ENCODE data around the gene ASXL2.

Gene ASXL2

GRCh38 chr2:25799301-25799700 is 79.0 kb downstream of the ASXL2 start:
- no peak for DNase-seq (ENCODE audit: low read depth in 2 of 2)

GRCh38 chr2:25797620-25798488 is 80.4 kb downstream of the ASXL2 start:
- no peak for DNase-seq (ENCODE audit: low read depth in 2 of 2)

GRCh38 chr2:25794544-25795276 is 83.6 kb downstream of the ASXL2 start:
- no peak for DNase-seq (ENCODE audit: low read depth in 2 of 2)

- no peak for DNase-seq (ENCODE audit: low read depth in 2 of 2)
These were observed 88.1 kb downstream of the ASXL2 start for GRCh38 chr2:25790074-25790790.

- no peak for DNase-seq (ENCODE audit: low read depth in 2 of 2)
These were observed 89.8 kb downstream of the ASXL2 start for GRCh38 chr2:25788457-25788856.

GRCh38 chr2:25787020-25787419 is 91.3 kb downstream of the ASXL2 start:
- DNase-seq (ENCODE audit: low read depth in 2 of 2): no peak

GRCh38 chr2:25784404-25784803 is 93.9 kb downstream of the ASXL2 start:
- no peak for DNase-seq (ENCODE audit: low read depth in 2 of 2)

- DNase-seq (ENCODE audit: low read depth in 2 of 2): no peak
These were observed 101.2 kb downstream of the ASXL2 start for GRCh38 chr2:25777077-25777476.

GRCh38 chr2:25772078-25772477 is 106.2 kb downstream of the ASXL2 start:
- no peak for DNase-seq (ENCODE audit: low read depth in 2 of 2)

GRCh38 chr2:25763575-25763974 is 114.7 kb downstream of the ASXL2 start:
- DNase-seq (ENCODE audit: low read depth in 2 of 2): no peak

- DNase-seq (ENCODE audit: low read depth in 2 of 2): no peak
These were observed 118.0 kb downstream of the ASXL2 start for GRCh38 chr2:25760297-25760696.

GRCh38 chr2:25758348-25758747 is 119.9 kb downstream of the ASXL2 start:
- no peak for DNase-seq (ENCODE audit: low read depth in 2 of 2)

- DNase-seq (ENCODE audit: low read depth in 2 of 2): no peak
These were observed 120.4 kb downstream of the ASXL2 start for GRCh38 chr2:25757906-25758305.

GRCh38 chr2:25756536-25756935 is 121.8 kb downstream of the ASXL2 start:
- DNase-seq (ENCODE audit: low read depth in 2 of 2): no peak

GRCh38 chr2:25749676-25750075 is 128.6 kb downstream of the ASXL2 start:
- DNase-seq (ENCODE audit: low read depth in 2 of 2): no peak

- DNase-seq (ENCODE audit: low read depth in 2 of 2): no peak
These were observed 134.2 kb downstream of the ASXL2 start for GRCh38 chr2:25744055-25744454.

GRCh38 chr2:25743132-25743830 is 135.0 kb downstream of the ASXL2 start:
- no peak for DNase-seq (ENCODE audit: low read depth in 2 of 2)

- DNase-seq (ENCODE audit: low read depth in 2 of 2): no peak
These were observed 135.8 kb downstream of the ASXL2 start for GRCh38 chr2:25742501-25742900.

GRCh38 chr2:25740810-25741381 is 137.4 kb downstream of the ASXL2 start:
- no peak for DNase-seq (ENCODE audit: low read depth in 2 of 2)

- DNase-seq (ENCODE audit: low read depth in 2 of 2): no peak
These were observed 139.6 kb downstream of the ASXL2 start for GRCh38 chr2:25738383-25739343.
